K562 (cell line): ENCODE data around the gene MAZ. TPM values are rescaled to one million over a fixed set of nuclear protein-coding genes. Genes with fewer than 3 reads are reported as not detected.
A peak's percentile ranks its signal among the peaks of the same experiment; 100 is the strongest.

Source experiments
- ADNP ChIP-seq: fragments of 200-800 bp; sonication (Bioruptor generic); IDR thresholded peaks from 2 replicates; pipeline ENCODE4 v1.6.1; 2016; ENCODE audit warnings: missing genetic modification characterization, missing compliant biosample characterization
- AFF1 ChIP-seq, 2 experiments: fragments of 450-650 bp; IDR thresholded peaks; 2 replicates each; pipeline ENCODE4 v1.6.1; 2018; ENCODE audit warnings: mild to moderate bottlenecking in 2 of 2, low read depth in 1 of 2; ENCODE audit not compliant: partially characterized antibody in 2 of 2
- CBX1 ChIP-seq: sonication (generic); IDR thresholded peaks from 2 replicates; pipeline ENCODE4 v1.6.1; 2016; ENCODE audit warnings: antibody characterized with exemption, low read depth, mild to moderate bottlenecking
- DLX4 ChIP-seq: fragments of 250-450 bp; sonication (Bioruptor Pico); IDR thresholded peaks from 2 replicates; pipeline ENCODE4 v1.6.1; 2021; ENCODE audit warnings: mild to moderate bottlenecking
- DPF2 ChIP-seq: fragments of 450-650 bp; IDR thresholded peaks from 2 replicates; pipeline ENCODE4 v1.6.1; 2016
- EP400 ChIP-seq: fragments of 450-650 bp; IDR thresholded peaks from 2 replicates; pipeline ENCODE4 v1.6.1; 2017; ENCODE audit warnings: antibody characterized with exemption, mild to moderate bottlenecking, moderate library complexity
- ERF ChIP-seq: fragments of 450-650 bp; formaldehyde crosslinking; IDR thresholded peaks from 2 replicates; pipeline ENCODE4 v1.4.0; 2020; ENCODE audit warnings: mild to moderate bottlenecking, mixed read lengths
- GTF2B ChIP-seq: IDR thresholded peaks from 2 replicates; pipeline ENCODE4 v1.6.1; 2011; ENCODE audit not compliant: insufficient read length; ENCODE audit errors: extremely low read depth
- HDAC8 ChIP-seq: fragments of 450-650 bp; IDR thresholded peaks from 2 replicates; pipeline ENCODE4 v1.6.1; 2016; ENCODE audit warnings: mild to moderate bottlenecking, missing genetic modification characterization, moderate library complexity, missing compliant biosample characterization
- HMG20B ChIP-seq: fragments of 250-450 bp; sonication (Bioruptor Pico); IDR thresholded peaks from 2 replicates; pipeline ENCODE4 v1.5.0; 2021; ENCODE audit warnings: mild to moderate bottlenecking
- MECOM ChIP-seq: fragments of 250-450 bp; sonication (Bioruptor Pico); IDR thresholded peaks from 2 replicates; pipeline ENCODE4 v1.8.0; 2022; ENCODE audit warnings: inconsistent platforms
- MEF2A ChIP-seq: IDR thresholded peaks from 2 replicates; pipeline ENCODE4 v1.6.1; 2011; ENCODE audit warnings: low read depth, mild to moderate bottlenecking, low read length, moderate library complexity; ENCODE audit not compliant: control insufficient read depth
- NONO ChIP-seq, 2 experiments: fragments of 200-400 bp in 1 of 2; fragments of 450-650 bp in 1 of 2; formaldehyde crosslinking in 1 of 2; IDR thresholded peaks; 2 replicates each; pipeline ENCODE4 v1.6.1; 2017; ENCODE audit warnings: low read depth in 2 of 2, mild to moderate bottlenecking in 2 of 2, moderate library complexity in 2 of 2, low read length in 1 of 2
- PCBP2 ChIP-seq: fragments of 200-400 bp; formaldehyde crosslinking; IDR thresholded peaks from 2 replicates; pipeline ENCODE4 v1.6.1; 2018; ENCODE audit warnings: low read length, low read depth, mild to moderate bottlenecking, moderate library complexity; ENCODE audit not compliant: poor library complexity, severe bottlenecking
- RBM22 ChIP-seq: fragments of 200-400 bp; formaldehyde crosslinking; IDR thresholded peaks from 2 replicates; pipeline ENCODE4 v1.6.1; 2018; ENCODE audit warnings: low read length, low read depth; ENCODE audit not compliant: poor library complexity, severe bottlenecking
- TGIF2 ChIP-seq: sonication (generic); formaldehyde crosslinking; IDR thresholded peaks from 2 replicates; pipeline ENCODE4 v1.8.1; 2022; ENCODE audit warnings: mild to moderate bottlenecking, missing genetic modification reagents, moderate library complexity
- ZNF212 ChIP-seq: fragments of 450-650 bp; formaldehyde crosslinking; IDR thresholded peaks from 2 replicates; pipeline ENCODE4 v1.4.0; 2020; ENCODE audit warnings: mild to moderate bottlenecking
- ZNF263 ChIP-seq: sonication (generic); formaldehyde crosslinking; IDR thresholded peaks from 2 replicates; pipeline ENCODE4 v1.8.0; 2022; ENCODE audit warnings: mild to moderate bottlenecking, missing genetic modification reagents, borderline replicate concordance
- ZNF436 ChIP-seq: fragments of 250-450, 450-650 bp; sonication (Bioruptor Pico); formaldehyde crosslinking; IDR thresholded peaks from 2 replicates; pipeline ENCODE4 v1.7.0; 2020; ENCODE audit warnings: mild to moderate bottlenecking
- ZSCAN32 ChIP-seq: fragments of 450-650 bp; formaldehyde crosslinking; IDR thresholded peaks from 2 replicates; pipeline ENCODE4 v1.4.0; 2020; ENCODE audit warnings: mild to moderate bottlenecking, moderate library complexity
- polyA plus RNA-seq, 8 experiments: library from polyadenylated mRNA; depleted of rRNA in 4 of 8; stranded (reverse) in 5 of 8; unstranded in 3 of 8; fragments of >200 nt; fragmentation: Nextera tagmentation in 2 of 8; fragmentation: Illumina TruSeq in 1 of 8; extraction: Ambion mirVana in 2 of 8; extraction: Trizol in 1 of 8; gene quantifications; 2 replicates each; pipeline versions ENCODE4 v1.2.1 to v1.2.3, GENCODE V29; 2011 to 2014; ENCODE audit warnings: inconsistent platforms in 1 of 8, missing spikeins in 1 of 8
- total RNA-seq, 7 experiments: library from RNA; depleted of rRNA in 6 of 7; stranded (reverse); fragments of >200 nt in 6 of 7; fragmentation: Illumina TruSeq in 2 of 7; extraction: Trizol in 2 of 7; gene quantifications; 2 replicates each; pipeline versions ENCODE4 v1.2.1 to v1.2.3, GENCODE V29; 2011 to 2021; ENCODE audit warnings: low replicate concordance in 1 of 7
- TF ChIP-seq, protein P1 (sequence below): IDR thresholded peaks from 2 replicates; pipeline ENCODE4 v1.6.1; 2016; ENCODE audit warnings: missing genetic modification characterization, missing compliant biosample characterization

MAZ gene
- total and polyA plus RNA-seq, 9 of the 15 experiments (the other 6 are each of a cell fraction or from before 2014, with no cell fraction given): 45.4 to 532 (median 250) TPM

DNA sequence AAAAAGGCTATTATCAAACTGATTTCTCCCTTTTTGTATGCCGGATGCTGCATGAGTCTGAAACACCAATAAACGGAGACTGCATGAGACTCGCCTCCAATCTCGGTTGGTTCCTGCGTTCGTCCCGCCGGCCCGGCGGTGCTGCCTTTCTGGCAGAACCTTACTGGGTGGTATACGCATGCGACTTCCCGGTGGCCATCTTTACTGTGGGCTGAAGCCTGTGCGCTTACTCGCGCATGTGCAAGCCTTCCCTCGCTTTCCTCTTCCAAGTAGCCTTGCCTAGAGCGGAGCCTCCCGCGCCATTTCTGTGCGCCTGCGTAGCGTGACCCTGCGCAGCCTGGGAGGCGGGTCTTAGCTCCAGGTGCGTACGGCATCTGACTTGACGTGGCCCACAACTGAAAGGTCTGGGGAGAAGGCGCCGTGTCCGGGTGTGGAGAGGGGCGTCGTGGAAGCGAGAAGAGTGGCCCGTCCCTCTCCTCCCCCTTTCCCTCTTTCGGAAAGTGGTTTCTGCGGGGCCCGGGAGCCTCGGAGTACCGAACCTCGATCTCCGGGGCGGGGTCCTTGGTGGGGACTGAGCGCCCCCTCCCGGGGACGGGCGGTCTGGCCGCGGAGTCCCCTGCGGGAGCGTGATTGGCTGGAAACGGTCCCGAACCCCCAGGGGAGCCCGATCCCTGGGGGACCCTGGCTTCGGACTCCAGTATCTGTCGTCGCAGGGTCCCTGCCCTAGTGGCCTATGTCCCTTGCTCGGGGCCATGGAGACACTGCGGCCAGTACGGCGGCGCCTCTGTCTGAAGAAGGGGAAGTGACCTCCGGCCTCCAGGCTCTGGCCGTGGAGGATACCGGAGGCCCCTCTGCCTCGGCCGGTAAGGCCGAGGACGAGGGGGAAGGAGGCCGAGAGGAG, 9.7 kb downstream of the MAZ start, which contains the start of gene PAGR1 (continued):
- no peak for TF ChIP-seq TGIF2 (CRISPR knock-in tag)
- TF ChIP-seq ZNF212 (CRISPR knock-in tag): no peak
- TF ChIP-seq ERF (CRISPR knock-in tag): peak; percentile 89
- no peak for TF ChIP-seq ADNP (tag)
- no peak for TF ChIP-seq GTF2B
- TF ChIP-seq RBM22: peak; percentile 43
- no peak for TF ChIP-seq HMG20B
- TF ChIP-seq, protein P1, sequence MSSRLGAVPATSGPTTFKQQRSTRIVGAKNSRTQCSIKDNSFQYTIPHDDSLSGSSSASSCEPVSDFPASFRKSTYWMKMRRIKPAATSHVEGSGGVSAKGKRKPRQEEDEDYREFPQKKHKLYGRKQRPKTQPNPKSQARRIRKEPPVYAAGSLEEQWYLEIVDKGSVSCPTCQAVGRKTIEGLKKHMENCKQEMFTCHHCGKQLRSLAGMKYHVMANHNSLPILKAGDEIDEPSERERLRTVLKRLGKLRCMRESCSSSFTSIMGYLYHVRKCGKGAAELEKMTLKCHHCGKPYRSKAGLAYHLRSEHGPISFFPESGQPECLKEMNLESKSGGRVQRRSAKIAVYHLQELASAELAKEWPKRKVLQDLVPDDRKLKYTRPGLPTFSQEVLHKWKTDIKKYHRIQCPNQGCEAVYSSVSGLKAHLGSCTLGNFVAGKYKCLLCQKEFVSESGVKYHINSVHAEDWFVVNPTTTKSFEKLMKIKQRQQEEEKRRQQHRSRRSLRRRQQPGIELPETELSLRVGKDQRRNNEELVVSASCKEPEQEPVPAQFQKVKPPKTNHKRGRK (tag): 0 out of 2 replicates have a peak, but pooled peaks have one; percentile 7
- peak in 1 of 2 experiments; percentile 58; a peak in 1 of 4 replicates for TF ChIP-seq NONO (IDR thresholded peaks at IDR 0.05; ENCODE audit: low read depth in 2 of 2, low read length in 1 of 2)
- TF ChIP-seq ZNF436 (CRISPR knock-in tag): no peak
- TF ChIP-seq CBX1: peak; percentile 56; the same call in 1 of the 2 replicates
- TF ChIP-seq HDAC8 (tag): peak; percentile 55; the same call in 1 of the 2 replicates
- TF ChIP-seq DLX4 (CRISPR knock-in tag): no peak
- TF ChIP-seq ZNF263 (CRISPR knock-in tag): peak; percentile 41
- no peak for TF ChIP-seq MECOM (CRISPR knock-in tag)
- TF ChIP-seq DPF2: 0 out of 2 replicates have a peak, but pooled peaks have one; percentile 14
- no peak for TF ChIP-seq MEF2A
- TF ChIP-seq ZSCAN32 (CRISPR knock-in tag): peak; percentile 60; the same call in 1 of the 2 replicates
- TF ChIP-seq EP400: peak; percentile 96
- no peak for TF ChIP-seq PCBP2
- TF ChIP-seq AFF1 (IDR thresholded peaks at IDR 0.05; ENCODE audit: low read depth in 1 of 2, partially characterized antibody in 2 of 2): peak in 1 of 2 experiments; percentile 15
